Ectodermal cell (in vitro differentiated cells): ENCODE results near the gene MEOX1. TPM values are rescaled to one million over a fixed set of nuclear protein-coding genes. Genes with fewer than 3 reads are reported as not detected.

ENCODE experiments used
- H3K27ac ChIP-seq: 2 replicates; pipeline ENCODE4 v1.7.0; 2013; ENCODE audit warnings: mild to moderate bottlenecking, low read depth, low read length; ENCODE audit not compliant: insufficient read depth, poor library complexity, severe bottlenecking
- H3K27me3 ChIP-seq: 2 replicates; pipeline ENCODE4 v1.7.0; 2013; ENCODE audit warnings: mild to moderate bottlenecking, low read length; ENCODE audit not compliant: insufficient read depth, control insufficient read depth, poor library complexity, severe bottlenecking
- H3K36me3 ChIP-seq: one replicate; pipeline ENCODE4 v1.7.0; 2013; ENCODE audit warnings: low read length; ENCODE audit not compliant: control insufficient read depth, insufficient read depth
- H3K4me1 ChIP-seq: one replicate; pipeline ENCODE4 v1.7.0; 2013; ENCODE audit warnings: low read length; ENCODE audit not compliant: control insufficient read depth, insufficient read depth
- H3K4me3 ChIP-seq: 2 replicates; pipeline ENCODE4 v1.7.0; 2013; ENCODE audit warnings: low read depth, low read length, control low read depth; ENCODE audit not compliant: insufficient read depth
- H3K9me3 ChIP-seq: 2 replicates; pipeline ENCODE4 v1.7.0; 2013; ENCODE audit warnings: mild to moderate bottlenecking, low read length, moderate library complexity; ENCODE audit not compliant: control insufficient read depth
- WGBS, 2 experiments: methylation state at CpG; one replicate each; pipeline ENCODE4 v1.1.7; 2013; ENCODE audit warnings: missing lambda C conversion rate in 2 of 2; 5-methylcytosine and 5-hydroxymethylcytosine counted together
- polyA plus RNA-seq, 4 experiments: library from polyadenylated mRNA; stranded (reverse); fragments of 50-300 nt; gene quantifications; one replicate each; pipeline ENCODE4 v1.2.3, GENCODE V29; 2013

MEOX1 gene
- 4.1 TPM for polyA plus RNA-seq (2013, experiment 1 of 4)
- 3.5 TPM for polyA plus RNA-seq (2013, experiment 2 of 4)
- 2.1 TPM for polyA plus RNA-seq (2013, experiment 3 of 4)
- 1.9 TPM for polyA plus RNA-seq (2013, experiment 4 of 4)

DNA sequence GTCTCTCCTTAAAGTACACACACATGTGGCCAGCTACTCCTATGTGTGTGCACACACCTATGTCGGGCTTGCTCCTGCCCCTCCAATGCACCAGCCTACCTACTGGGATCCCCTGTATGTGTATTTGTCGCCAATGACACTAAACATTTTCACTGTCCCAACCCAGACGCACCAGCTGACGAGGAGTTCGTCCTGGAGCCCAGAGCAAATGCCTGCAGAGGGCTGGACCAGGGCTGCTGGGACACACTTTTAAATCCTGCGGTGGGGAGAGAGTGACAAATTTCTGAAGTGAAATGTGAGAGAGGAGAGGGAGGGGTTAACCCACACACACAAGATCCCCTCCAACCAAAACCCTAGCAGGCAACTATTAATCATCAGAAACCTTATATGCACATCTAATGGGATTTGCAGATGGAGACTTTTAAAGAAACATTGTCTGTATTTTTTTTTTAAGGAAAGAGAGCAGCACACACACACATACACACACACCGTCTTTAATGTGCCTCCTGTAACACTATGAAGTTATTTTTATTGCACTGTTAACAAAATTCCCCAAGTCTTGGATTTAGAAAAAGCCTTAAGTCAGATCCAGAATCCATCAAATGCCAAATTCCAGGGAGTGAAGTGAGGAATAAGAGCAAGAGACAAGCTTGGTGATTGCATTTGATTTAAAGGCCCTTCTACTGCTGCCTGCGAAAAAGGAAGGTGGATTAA is at the start of gene MEOX1:
Gene MEOX1, minus strand, starts transcription at position 224 of the 714 bp plus-strand sequence. CDS start 388 bp downstream, outside the sequence.
- no peaks in the 10 kb centered on the region for H3K36me3 ChIP-seq
- WGBS, 2 experiments: 45 to 64% methylated on average over 7 of the region's 8 CpGs
- no peaks in the 10 kb centered on the region for H3K27me3 ChIP-seq
- no peaks in the 10 kb centered on the region for H3K9me3 ChIP-seq
- peaks cover 67% of the 10 kb centered on the region for H3K4me1 ChIP-seq
- H3K27ac ChIP-seq: peak within 1 kb of the TSS; percentile 64
- H3K4me3 ChIP-seq: no peak within 1 kb of the TSS

DNA sequence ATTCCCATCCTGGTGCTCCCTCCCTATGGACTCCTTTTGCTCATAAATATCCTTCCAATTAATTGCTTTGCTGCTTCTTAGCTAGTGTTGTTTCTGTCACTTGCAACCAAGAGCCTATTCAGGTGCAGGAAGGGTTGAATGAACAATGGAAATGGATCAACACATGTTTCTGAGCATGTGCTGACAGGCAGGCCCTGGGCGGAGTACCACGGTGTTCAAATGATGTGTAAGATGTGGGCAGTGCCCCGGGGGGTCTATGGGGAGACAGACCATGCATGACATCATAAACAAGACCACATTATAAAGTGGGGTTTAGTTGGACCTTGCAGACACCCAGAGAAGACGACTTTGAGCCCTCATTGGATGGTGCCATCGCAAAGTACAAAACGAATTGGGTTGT is 48.4 kb upstream of the MEOX1 start:
- Histone ChIP-seq H3K27ac (no peak overlapping the region), H3K27me3 (peaks cover 31% of the 10 kb centered on the region), H3K4me1 (peaks cover 4% of the 10 kb centered on the region), H3K36me3 (no peaks in the 10 kb centered on the region), H3K4me3 (no peak overlapping the region), H3K9me3 (no peaks in the 10 kb centered on the region)
- WGBS, 2 experiments: 95 to 98% methylated on average over 6 of the region's 6 CpGs

DNA sequence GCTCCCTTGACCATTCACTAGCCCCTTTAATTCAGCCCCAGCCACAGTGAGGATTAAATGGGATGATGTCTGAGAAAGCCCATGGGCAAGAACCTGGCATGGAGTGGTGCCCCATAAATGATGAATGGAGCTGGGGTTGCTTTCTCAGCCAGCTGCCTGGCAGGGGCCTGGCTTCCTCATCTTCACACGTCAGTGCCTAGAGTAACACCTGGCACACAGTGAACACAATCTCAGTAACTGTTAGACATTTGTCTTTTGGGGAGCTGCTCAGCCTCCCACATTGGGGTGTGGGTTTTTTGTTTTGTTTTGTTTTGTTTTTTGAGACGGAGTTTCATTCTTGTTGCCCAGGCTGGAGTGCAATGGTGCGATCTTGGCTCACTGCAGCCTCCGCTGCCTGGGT is 47.5 kb upstream of the MEOX1 start:
- Histone ChIP-seq H3K9me3 (no peaks in the 10 kb centered on the region), H3K27me3 (peaks cover 22% of the 10 kb centered on the region), H3K4me1 (peaks cover 10% of the 10 kb centered on the region), H3K36me3 (no peaks in the 10 kb centered on the region), H3K27ac (no peak overlapping the region), H3K4me3 (no peak overlapping the region)
- 90 to 96% methylated on average over 4 of the region's 4 CpGs for WGBS, 2 experiments

DNA sequence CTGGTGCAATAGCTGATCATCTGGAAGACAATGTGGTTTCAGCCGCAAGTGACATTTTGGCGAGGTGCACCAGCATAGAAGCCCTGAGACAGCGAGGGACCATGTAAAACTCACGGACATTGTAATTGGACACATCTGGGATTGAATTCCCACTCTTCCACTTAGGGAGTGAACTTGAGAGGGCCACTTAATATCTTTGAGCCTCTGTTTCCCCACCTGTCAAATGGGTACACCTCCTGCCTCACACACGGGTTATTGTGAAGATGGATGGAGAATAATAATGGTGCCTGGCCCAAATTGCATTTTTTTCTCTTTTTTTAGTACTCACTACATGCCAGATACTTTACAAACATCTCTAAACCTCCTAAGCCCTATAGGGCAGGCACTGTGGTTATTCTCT is 45.5 kb upstream of the MEOX1 start:
- Histone ChIP-seq H3K27me3 (peaks cover 2% of the 10 kb centered on the region), H3K4me1 (peaks cover 6% of the 10 kb centered on the region), H3K4me3 (no peak overlapping the region), H3K27ac (no peak overlapping the region), H3K36me3 (no peaks in the 10 kb centered on the region), H3K9me3 (no peaks in the 10 kb centered on the region)
- 93 to 96% methylated on average over 4 to 5 of the region's 5 CpGs for WGBS, 2 experiments

DNA sequence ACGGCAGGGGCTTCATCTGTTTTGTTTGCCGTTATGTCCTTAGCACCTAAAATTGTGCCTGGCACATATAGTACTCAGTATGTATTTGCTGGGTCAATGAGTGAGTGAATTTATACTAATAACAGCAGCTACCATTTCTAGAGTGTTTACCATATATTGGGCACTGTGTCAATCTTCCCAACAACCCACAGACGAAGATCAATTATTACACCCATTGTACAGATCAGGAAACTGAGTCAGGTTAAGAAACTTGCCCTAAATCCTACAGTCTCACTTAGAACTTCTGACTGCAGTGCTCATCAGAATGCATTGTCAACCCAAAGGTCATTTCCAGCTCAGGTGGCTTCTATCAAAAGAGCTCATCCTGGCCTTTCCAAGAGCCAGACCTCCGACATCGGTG is 44.5 kb upstream of the MEOX1 start:
- Histone ChIP-seq H3K27me3 (no peaks in the 10 kb centered on the region), H3K27ac (no peak overlapping the region), H3K4me3 (no peak overlapping the region), H3K9me3 (no peaks in the 10 kb centered on the region), H3K4me1 (peaks cover 9% of the 10 kb centered on the region), H3K36me3 (no peaks in the 10 kb centered on the region)
- 92 to 94% methylated on average over 5 of the region's 5 CpGs for WGBS, 2 experiments

DNA sequence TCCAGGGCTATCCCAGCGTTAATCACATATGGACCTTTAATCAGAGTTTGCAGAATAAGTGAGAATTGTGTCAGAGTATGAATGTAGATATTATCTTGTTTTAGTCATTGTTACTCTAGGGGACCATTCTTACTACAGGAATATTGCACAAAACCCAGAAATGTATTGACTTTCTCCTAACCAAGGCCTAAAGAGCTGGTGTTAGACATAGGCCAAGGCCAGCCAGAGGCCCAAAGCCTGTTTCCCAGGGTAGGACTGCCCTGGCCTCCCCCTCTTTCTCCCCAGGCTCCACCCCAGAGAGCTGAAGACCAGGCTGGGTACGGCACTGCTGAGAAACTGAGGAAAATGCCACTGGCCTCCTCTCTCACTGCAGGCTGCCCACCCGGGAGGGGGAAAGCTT is 41.9 kb upstream of the MEOX1 start:
- no peaks in the 10 kb centered on the region for H3K27me3 ChIP-seq

DNA sequence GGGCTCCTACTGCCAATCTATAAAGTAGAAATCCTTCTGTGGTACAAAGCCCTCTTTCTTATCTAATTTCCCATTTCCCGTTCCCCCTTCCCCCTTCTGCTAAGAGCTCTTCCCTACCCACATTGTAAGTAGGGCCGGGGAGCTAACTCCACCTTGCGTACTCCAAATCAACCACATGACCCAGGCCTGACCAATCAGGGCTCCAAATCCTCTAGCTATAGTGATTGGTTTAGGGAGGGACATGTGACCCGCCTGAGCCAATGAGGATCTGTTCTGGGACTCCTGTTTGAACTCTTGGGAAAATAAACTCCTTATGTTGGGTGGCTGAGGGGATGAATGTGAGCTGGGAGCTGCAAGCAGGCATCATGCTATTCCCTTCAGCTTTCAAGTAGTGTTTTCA is 40.9 kb upstream of the MEOX1 start:
- H3K27ac ChIP-seq: no peak overlapping the region
- H3K27me3 ChIP-seq: no peaks in the 10 kb centered on the region
- peaks cover 11% of the 10 kb centered on the region for H3K4me1 ChIP-seq
- no peaks in the 10 kb centered on the region for H3K9me3 ChIP-seq
- H3K4me3 ChIP-seq: no peak overlapping the region
- WGBS, 2 experiments: 86 to 88% methylated on average over 4 of the region's 4 CpGs
- no peaks in the 10 kb centered on the region for H3K36me3 ChIP-seq

More for the DNA sequence above, 41.9 kb upstream of the MEOX1 start:
- Histone ChIP-seq H3K36me3 (no peaks in the 10 kb centered on the region), H3K4me3 (no peak overlapping the region), H3K9me3 (no peaks in the 10 kb centered on the region), H3K27ac (no peak overlapping the region), H3K4me1 (peaks cover 11% of the 10 kb centered on the region)
- 91 to 97% methylated on average over 3 of the region's 3 CpGs for WGBS, 2 experiments

DNA sequence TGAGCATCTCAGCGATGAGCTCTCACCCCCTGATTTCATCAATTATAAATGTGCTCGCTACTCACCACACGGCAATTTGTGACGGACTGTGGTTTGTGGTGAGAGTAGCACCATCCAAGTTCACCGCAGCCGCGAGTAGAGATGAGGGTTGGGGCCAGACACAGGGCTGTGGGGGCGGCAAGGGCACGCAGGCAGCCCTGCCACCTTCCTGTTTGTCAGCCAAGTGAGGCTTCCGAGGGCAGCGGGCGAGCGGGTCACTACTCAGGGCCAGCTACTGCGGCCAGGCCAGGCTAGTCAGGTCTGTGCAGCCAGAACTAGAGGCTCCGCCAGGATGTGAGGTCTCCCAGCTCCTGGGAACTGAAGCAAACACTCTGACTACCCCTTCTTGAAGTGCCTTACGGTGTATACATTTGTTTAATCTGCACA is 39.6 kb upstream of the MEOX1 start:
- H3K4me3 ChIP-seq: no peak overlapping the region
- H3K27ac ChIP-seq: no peak overlapping the region
- no peaks in the 10 kb centered on the region for H3K36me3 ChIP-seq
- H3K4me1 ChIP-seq: peaks cover 15% of the 10 kb centered on the region
- H3K27me3 ChIP-seq: no peaks in the 10 kb centered on the region
- 88 to 91% methylated on average over 16 of the region's 16 CpGs for WGBS, 2 experiments
- H3K9me3 ChIP-seq: no peaks in the 10 kb centered on the region

DNA sequence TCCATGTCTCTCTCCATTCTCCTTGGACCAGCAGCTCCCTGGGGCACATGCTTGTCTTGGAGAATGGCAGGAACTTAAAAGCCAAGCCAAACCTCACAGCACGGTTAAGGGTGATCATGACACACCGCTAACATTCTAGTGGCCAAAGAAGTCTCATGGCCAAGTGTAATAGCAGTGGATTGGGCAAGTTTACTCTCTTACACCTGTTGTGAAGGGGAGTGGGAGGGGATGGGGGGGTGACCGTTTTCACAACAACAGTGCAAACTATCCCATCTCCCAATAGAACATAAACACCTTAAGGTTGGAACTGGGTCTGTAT is 37.7 kb upstream of the MEOX1 start:
- 95 to 96% methylated on average over 2 of the region's 3 CpGs for WGBS, 2 experiments
- Histone ChIP-seq H3K4me3 (no peak overlapping the region), H3K27ac (no peak overlapping the region), H3K27me3 (no peaks in the 10 kb centered on the region), H3K4me1 (peaks cover 15% of the 10 kb centered on the region), H3K9me3 (no peaks in the 10 kb centered on the region), H3K36me3 (no peaks in the 10 kb centered on the region)

DNA sequence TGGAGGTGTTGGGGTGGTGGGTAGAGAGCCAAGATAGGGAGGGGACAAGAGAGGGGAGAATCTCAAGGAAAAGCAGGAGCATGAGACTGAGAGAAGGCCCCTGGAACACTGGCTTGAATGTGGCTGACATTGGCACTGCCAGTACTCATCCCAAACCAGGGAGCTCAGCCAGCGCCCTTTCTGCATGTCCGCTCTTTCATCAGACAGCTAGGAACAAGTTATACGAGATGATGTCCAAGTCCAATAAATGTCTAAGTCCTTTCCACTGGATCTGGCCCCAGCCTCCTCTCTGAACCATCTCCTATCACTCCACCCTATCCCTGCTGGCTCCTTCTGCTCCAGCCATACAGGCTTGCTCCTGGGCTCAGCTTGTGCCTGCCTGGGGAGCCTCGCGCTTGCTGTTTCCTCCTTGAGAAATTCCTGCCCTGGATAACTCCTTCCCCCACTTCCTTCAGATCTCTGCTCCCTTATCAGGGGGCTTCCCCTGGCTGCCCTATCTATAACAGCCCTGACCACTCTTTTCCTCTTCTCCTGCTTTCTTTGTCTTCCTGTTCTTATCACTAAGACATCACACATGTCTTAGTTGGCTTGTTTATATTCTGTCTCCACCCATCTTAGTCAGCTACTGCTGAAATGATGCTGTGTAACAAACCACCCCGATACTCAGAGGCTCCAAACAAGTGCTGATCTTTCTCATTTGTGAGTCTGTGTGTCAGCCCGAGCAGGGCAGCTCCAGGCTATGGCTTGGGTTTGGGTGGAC is 37.1 kb upstream of the MEOX1 start:
- no peak overlapping the region for H3K4me3 ChIP-seq
- H3K4me1 ChIP-seq: peaks cover 14% of the 10 kb centered on the region
- no peaks in the 10 kb centered on the region for H3K9me3 ChIP-seq
- no peak overlapping the region for H3K27ac ChIP-seq
- no peaks in the 10 kb centered on the region for H3K36me3 ChIP-seq
- WGBS, 2 experiments: 89 to 90% methylated on average over 7 of the region's 7 CpGs
- H3K27me3 ChIP-seq: no peaks in the 10 kb centered on the region
